IPS-NIHi11 (cell line): ENCODE results near the gene ACCSL.

Source experiments
- DNase-seq: peaks from one replicate; pipeline ENCODE4 v3.0.0; 2012; ENCODE audit warnings: mixed read lengths, low spot score

The ACCSL gene

GRCh38 chr11:44058275-44058674, 10.5 kb downstream of the ACCSL start:
- DNase-seq = no peak

GRCh38 chr11:44065161-44065661, 17.4 kb downstream of the ACCSL start:
- peak; percentile 55 for DNase-seq

GRCh38 chr11:44065841-44066731, 18.3 kb downstream of the ACCSL start, which contains the start of gene ACCS:
ACCS (plus strand) TSS chr11:44066270; CDS start chr11:44067628, 1,358 bp downstream.
- DNase-seq = peak; percentile 90

- DNase-seq = peak; percentile 21
Observed at GRCh38 chr11:44066732-44067141, 19.0 kb downstream of the ACCSL start.

- no peak for DNase-seq
Observed at GRCh38 chr11:44067266-44067665, 19.5 kb downstream of the ACCSL start.

- no peak for DNase-seq
Observed at GRCh38 chr11:44068180-44068579, 20.4 kb downstream of the ACCSL start.

- peak; percentile 59 for DNase-seq
Observed at GRCh38 chr11:44071157-44071556, 23.4 kb downstream of the ACCSL start.

- DNase-seq = no peak
Observed at GRCh38 chr11:44072757-44073658, 25.2 kb downstream of the ACCSL start.

- no peak for DNase-seq
Observed at GRCh38 chr11:44078794-44079193, 31.0 kb downstream of the ACCSL start.

GRCh38 chr11:44079376-44079775, 31.6 kb downstream of the ACCSL start:
- no peak for DNase-seq

- DNase-seq = no peak
Observed at GRCh38 chr11:44080951-44081350, 33.2 kb downstream of the ACCSL start.

GRCh38 chr11:44082645-44083044, 34.9 kb downstream of the ACCSL start:
- no peak for DNase-seq

- DNase-seq = no peak
Observed at GRCh38 chr11:44083433-44083832, 35.7 kb downstream of the ACCSL start.

- no peak for DNase-seq
Observed at GRCh38 chr11:44083906-44084305, 36.1 kb downstream of the ACCSL start.

GRCh38 chr11:44085330-44085729, 37.5 kb downstream of the ACCSL start:
- no peak for DNase-seq

- DNase-seq = no peak
Observed at GRCh38 chr11:44088377-44088776, 40.6 kb downstream of the ACCSL start.

GRCh38 chr11:44088871-44089270, 41.1 kb downstream of the ACCSL start:
- no peak for DNase-seq

- no peak for DNase-seq
Observed at GRCh38 chr11:44090539-44090938, 42.8 kb downstream of the ACCSL start.

GRCh38 chr11:44094260-44094868, 46.6 kb downstream of the ACCSL start:
- DNase-seq = peak; percentile 82

GRCh38 chr11:44095506-44096359, 48.0 kb downstream of the ACCSL start, which contains the start of gene EXT2:
EXT2 (plus strand) TSS chr11:44095678; CDS start chr11:44107713, 12,035 bp downstream.
- DNase-seq = peak; percentile 96
